ENCODE results near the gene COX7A1. TPM values are rescaled to one million over a fixed set of nuclear protein-coding genes. Genes with fewer than 3 reads are reported as not detected.

The COX7A1 gene
- polyA plus RNA-seq, 1 donor from 2014 or later = not detected

- Histone ChIP-seq H4K20me1 (ENCODE audit: insufficient read depth) (no peaks in the 10 kb centered on the region), H3K4me3 (ENCODE audit: low read length) (no peak overlapping the region), H3K9me3 (ENCODE audit: low read length) (no peaks in the 10 kb centered on the region), H3K79me2 (replicated peaks; ENCODE audit: insufficient read depth, low read length) (no peaks in the 10 kb centered on the region), H3K4me2 (ENCODE audit: low read length) (no peak overlapping the region), H3K27ac (ENCODE audit: low read length) (no peak overlapping the region), H3K9me2 (ENCODE audit: insufficient read depth, low read length) (no peaks in the 10 kb centered on the region), H3K9ac (ENCODE audit: low read length) (no peak overlapping the region), H3K36me3 (ENCODE audit: insufficient read depth, low read length) (no peaks in the 10 kb centered on the region), H3F3A (ENCODE audit: insufficient read depth, low read length, poor library complexity, severe bottlenecking) (no peaks in the 10 kb centered on the region), H2AFZ (ENCODE audit: low read depth, low read length) (no peak overlapping the region), H3K27me3 (ENCODE audit: insufficient read depth, low read depth, low read length) (no peaks in the 10 kb centered on the region)
- no peak for TF ChIP-seq MXI1 (conservative IDR thresholded peaks at IDR 0.05; ENCODE audit: poor library complexity, severe bottlenecking)
- TF ChIP-seq RAD21 (conservative IDR thresholded peaks at IDR 0.05) = no peak
- no peak for TF ChIP-seq SMC3 (conservative IDR thresholded peaks at IDR 0.05; ENCODE audit: poor library complexity)
- no peak for TF ChIP-seq TAF1 (IDR thresholded peaks at IDR 0.05; ENCODE audit: low read depth)
- TF ChIP-seq POLR2AphosphoS5 (IDR thresholded peaks at IDR 0.05) = no peak
- TF ChIP-seq, protein P1, sequence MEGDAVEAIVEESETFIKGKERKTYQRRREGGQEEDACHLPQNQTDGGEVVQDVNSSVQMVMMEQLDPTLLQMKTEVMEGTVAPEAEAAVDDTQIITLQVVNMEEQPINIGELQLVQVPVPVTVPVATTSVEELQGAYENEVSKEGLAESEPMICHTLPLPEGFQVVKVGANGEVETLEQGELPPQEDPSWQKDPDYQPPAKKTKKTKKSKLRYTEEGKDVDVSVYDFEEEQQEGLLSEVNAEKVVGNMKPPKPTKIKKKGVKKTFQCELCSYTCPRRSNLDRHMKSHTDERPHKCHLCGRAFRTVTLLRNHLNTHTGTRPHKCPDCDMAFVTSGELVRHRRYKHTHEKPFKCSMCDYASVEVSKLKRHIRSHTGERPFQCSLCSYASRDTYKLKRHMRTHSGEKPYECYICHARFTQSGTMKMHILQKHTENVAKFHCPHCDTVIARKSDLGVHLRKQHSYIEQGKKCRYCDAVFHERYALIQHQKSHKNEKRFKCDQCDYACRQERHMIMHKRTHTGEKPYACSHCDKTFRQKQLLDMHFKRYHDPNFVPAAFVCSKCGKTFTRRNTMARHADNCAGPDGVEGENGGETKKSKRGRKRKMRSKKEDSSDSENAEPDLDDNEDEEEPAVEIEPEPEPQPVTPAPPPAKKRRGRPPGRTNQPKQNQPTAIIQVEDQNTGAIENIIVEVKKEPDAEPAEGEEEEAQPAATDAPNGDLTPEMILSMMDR (IDR thresholded peaks at IDR 0.05; ENCODE audit: poor library complexity, severe bottlenecking) = no peak
- TF ChIP-seq EZH2 (IDR thresholded peaks at IDR 0.05; ENCODE audit: borderline replicate concordance, insufficient read depth, low read length, poor library complexity, severe bottlenecking) = no peak
- no peak for TF ChIP-seq REST (IDR thresholded peaks at IDR 0.05; ENCODE audit: borderline replicate concordance)
- TF ChIP-seq EP300 (conservative IDR thresholded peaks at IDR 0.05; ENCODE audit: poor library complexity, severe bottlenecking) = no peak
Observed at GRCh38 chr19:36153126-36153525, 879 bp upstream of the COX7A1 start.

DNA sequence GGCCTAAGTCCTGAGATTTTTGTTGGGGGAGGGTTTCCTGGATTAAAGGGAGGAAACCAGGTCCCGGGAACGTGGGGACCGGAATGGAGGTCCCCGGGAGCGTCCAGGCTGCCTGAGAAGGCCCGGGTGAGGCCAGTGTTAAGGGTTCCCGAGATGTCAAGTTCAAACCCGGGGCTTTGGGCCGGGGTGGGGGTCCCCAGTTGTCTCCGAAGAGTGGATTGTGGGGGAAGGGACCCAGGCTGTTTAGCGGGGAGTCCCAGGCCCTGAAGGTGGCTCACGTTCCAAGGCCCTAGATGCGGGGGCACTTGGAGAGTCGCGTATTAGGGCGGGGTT lies 262 bp downstream of the COX7A1 start:
- no peak overlapping the region for H3K27ac ChIP-seq (ENCODE audit: low read length)
- H3K4me2 ChIP-seq (ENCODE audit: low read length) = no peak overlapping the region
- H3K36me3 ChIP-seq (ENCODE audit: insufficient read depth, low read length) = no peaks in the 10 kb centered on the region

More for the DNA sequence above, 262 bp downstream of the COX7A1 start:
- no peaks in the 10 kb centered on the region for H3K9me2 ChIP-seq (ENCODE audit: insufficient read depth, low read length)
- TF ChIP-seq POLR2AphosphoS5 (IDR thresholded peaks at IDR 0.05) (no peak), TAF1 (IDR thresholded peaks at IDR 0.05; ENCODE audit: low read depth) (no peak), SMC3 (conservative IDR thresholded peaks at IDR 0.05; ENCODE audit: poor library complexity) (no peak), REST (IDR thresholded peaks at IDR 0.05; ENCODE audit: borderline replicate concordance) (no peak), RAD21 (conservative IDR thresholded peaks at IDR 0.05) (no peak)
- TF ChIP-seq, protein P1 (IDR thresholded peaks at IDR 0.05; ENCODE audit: poor library complexity, severe bottlenecking) = no peak
- H2AFZ ChIP-seq (ENCODE audit: low read depth, low read length) = no peak overlapping the region
- H3K9ac ChIP-seq (ENCODE audit: low read length) = no peak overlapping the region
- H3K4me3 ChIP-seq (ENCODE audit: low read length) = no peak overlapping the region
- H3K9me3 ChIP-seq (ENCODE audit: low read length) = no peaks in the 10 kb centered on the region
- H3K79me2 ChIP-seq (replicated peaks; ENCODE audit: insufficient read depth, low read length) = no peaks in the 10 kb centered on the region
- H3K27me3 ChIP-seq (ENCODE audit: insufficient read depth, low read depth, low read length) = no peaks in the 10 kb centered on the region
- H4K20me1 ChIP-seq (ENCODE audit: insufficient read depth) = no peaks in the 10 kb centered on the region
- no peaks in the 10 kb centered on the region for H3F3A ChIP-seq (ENCODE audit: insufficient read depth, low read length, poor library complexity, severe bottlenecking)
